SIG-M5 treated with dmso at 0.1 percent for 504 hours (cell line): ENCODE measurements around the gene RHOG.
A peak's percentile ranks its signal among the peaks of the same experiment; 100 is the strongest.

ENCODE experiments used
- DNase-seq: peaks from one replicate; lab custom pipeline; 2025; ENCODE audit not compliant: unreplicated experiment; lab: John Stamatoyannopoulos, UW

RHOG gene

DNA sequence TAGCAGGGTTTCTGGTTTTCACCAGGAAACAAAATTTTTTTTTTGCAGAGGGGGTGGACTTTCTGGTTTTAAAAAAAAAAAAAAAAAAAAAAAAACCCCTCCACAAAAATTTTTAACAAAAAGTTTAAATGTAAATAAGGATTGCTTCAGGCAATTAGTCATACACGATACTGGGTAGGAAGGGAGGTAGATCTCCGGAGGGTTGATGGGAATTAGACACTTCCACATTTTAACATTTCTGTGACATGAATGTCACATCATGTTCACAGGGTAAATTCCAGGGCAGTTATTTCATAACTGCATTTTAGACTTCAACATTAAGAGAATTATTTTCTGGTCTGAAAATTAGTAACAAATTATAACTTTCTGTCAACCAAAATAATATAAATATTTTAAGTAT is 59.3 kb downstream of the RHOG start:
- DNase-seq: peak; percentile 74
